ENCODE data around the gene RGS7. TPM values are rescaled to one million over a fixed set of nuclear protein-coding genes. Genes with fewer than 3 reads are reported as not detected.
"Not testable (repeated sequence)": the region's sequence is repeated elsewhere in the genome, so short reads cannot be mapped to it uniquely, and the experiment has no call there.

Gene RGS7
- total RNA-seq, 1 experiment from 2014 or later, result 1.5 TPM

GRCh38 chr1:240973875-240974274, 383.1 kb downstream of the RGS7 start:
- Histone ChIP-seq H3K9ac (ENCODE audit: extremely low read depth, insufficient read length, low read length) (no peak overlapping the region), H3K23ac (ENCODE audit: insufficient read length, low read depth, low read length) (no peak overlapping the region), H3K4me2 (ENCODE audit: insufficient read depth, insufficient read length, low read length) (no peak overlapping the region), H2AFZ (ENCODE audit: low read length) (no peak overlapping the region), H4K5ac (ENCODE audit: insufficient read length, low read depth, low read length) (no peak overlapping the region), H3K23me2 (ENCODE audit: insufficient read length, low read depth, low read length, poor library complexity, severe bottlenecking) (no peaks in the 10 kb centered on the region), H3K4me1 (ENCODE audit: insufficient read depth, low read length) (peaks cover 8% of the 10 kb centered on the region; the same call in 1 of the 2 replicates), H2AK5ac (ENCODE audit: insufficient read length, low read length) (no peak overlapping the region), H3T11ph (ENCODE audit: low read length) (no peak overlapping the region), H3K4ac (ENCODE audit: low read depth, low read length) (no peak overlapping the region), H4K20me1 (ENCODE audit: control insufficient read depth, insufficient read depth, insufficient read length) (no peaks in the 10 kb centered on the region), H2BK5ac (ENCODE audit: insufficient read length, low read length) (no peak overlapping the region), H4K8ac (replicated peaks; ENCODE audit: insufficient read length, low read depth, low read length) (no peak overlapping the region), H3K27me3 (ENCODE audit: insufficient read depth, low read length) (no peaks in the 10 kb centered on the region), H4K91ac (ENCODE audit: insufficient read length, low read depth, low read length) (no peak overlapping the region), H3K27ac (ENCODE audit: insufficient read length, low read depth, low read length) (no peak overlapping the region), H3K56ac (ENCODE audit: insufficient read length, low read depth, low read length) (no peak overlapping the region), H2BK12ac (ENCODE audit: insufficient read length, low read depth, low read length) (no peak overlapping the region), H3K18ac (ENCODE audit: insufficient read length, low read depth, low read length) (no peak overlapping the region), H3K14ac (ENCODE audit: insufficient read depth, low read length) (no peak overlapping the region), H2BK20ac (ENCODE audit: low read depth, low read length, poor library complexity, severe bottlenecking) (no peak overlapping the region), H2BK15ac (ENCODE audit: low read depth, low read length) (no peak overlapping the region), H3K9me3 (ENCODE audit: control insufficient read depth, low read depth, low read length) (no peaks in the 10 kb centered on the region), H3K79me1 (ENCODE audit: insufficient read depth, low read depth, low read length, poor library complexity, severe bottlenecking) (no peaks in the 10 kb centered on the region), H2BK120ac (ENCODE audit: low read depth, low read length, poor library complexity, severe bottlenecking) (no peak overlapping the region), H3K79me2 (ENCODE audit: insufficient read depth, low read length) (no peaks in the 10 kb centered on the region)
- no peaks in the 10 kb centered on the region; a peak in 1 of 5 replicates for H3K9me3 Mint-ChIP-seq
- no peak for DNase-seq
- no peak overlapping the region for H3K4me3 Mint-ChIP-seq
- no CpG with 5 or more reads among the region's 3 CpGs for WGBS (ENCODE audit: extremely low coverage, insufficient read length, low lambda C conversion rate)
- H3K27ac Mint-ChIP-seq, result no peak overlapping the region
- H3K4me1 Mint-ChIP-seq, result peaks cover 18 to 20% of the 10 kb centered on the region in 2 experiments
- no peak for TF ChIP-seq CTCF (conservative IDR thresholded peaks at IDR 0.05)
- H3K27me3 Mint-ChIP-seq (ENCODE audit: low read depth), result no peaks in the 10 kb centered on the region
- H3K36me3 Mint-ChIP-seq (ENCODE audit: insufficient read depth in 1 of 3, low read depth in 3 of 3), result no peaks in the 10 kb centered on the region; a peak in 1 of 7 replicates

DNA sequence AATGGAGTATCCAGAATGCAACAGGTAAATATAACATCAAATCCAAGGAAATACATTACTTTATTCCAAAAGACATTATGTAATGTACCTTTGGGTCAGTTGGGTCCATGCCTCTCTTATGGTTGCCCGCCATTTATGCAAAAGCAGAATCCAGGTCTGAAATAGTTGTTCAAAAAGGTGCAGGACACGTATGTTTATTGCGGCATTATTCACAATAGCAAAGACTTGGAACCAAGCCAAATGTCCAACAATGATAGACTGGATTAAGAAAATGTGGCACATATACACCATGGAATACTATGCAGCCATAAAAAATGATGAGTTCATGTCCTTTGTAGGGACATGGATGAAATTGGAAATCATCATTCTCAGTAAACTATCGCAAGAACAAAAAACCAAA, 384.9 kb downstream of the RGS7 start:
- H3K4me1 ChIP-seq (ENCODE audit: insufficient read depth, low read length); H3K36me3 Mint-ChIP-seq (ENCODE audit: insufficient read depth in 1 of 3, low read depth in 3 of 3); H4K8ac ChIP-seq (replicated peaks; ENCODE audit: insufficient read length, low read depth, low read length); H3K4ac ChIP-seq (ENCODE audit: low read depth, low read length); H3K27ac Mint-ChIP-seq; H3K79me2 ChIP-seq (ENCODE audit: insufficient read depth, low read length); H3K18ac ChIP-seq (ENCODE audit: insufficient read length, low read depth, low read length); H4K5ac ChIP-seq (ENCODE audit: insufficient read length, low read depth, low read length); H2AFZ ChIP-seq (ENCODE audit: low read length); H3K4me2 ChIP-seq (ENCODE audit: insufficient read depth, insufficient read length, low read length); H2AK5ac ChIP-seq (ENCODE audit: insufficient read length, low read length); H3K27me3 ChIP-seq (ENCODE audit: insufficient read depth, low read length); H2BK120ac ChIP-seq (ENCODE audit: low read depth, low read length, poor library complexity, severe bottlenecking); H3K27ac ChIP-seq (ENCODE audit: insufficient read length, low read depth, low read length); H2BK5ac ChIP-seq (ENCODE audit: insufficient read length, low read length); H4K20me1 ChIP-seq (ENCODE audit: control insufficient read depth, insufficient read depth, insufficient read length); H3K23ac ChIP-seq (ENCODE audit: insufficient read length, low read depth, low read length); H3K9me3 ChIP-seq (ENCODE audit: control insufficient read depth, low read depth, low read length); H3K56ac ChIP-seq (ENCODE audit: insufficient read length, low read depth, low read length); H3K27me3 Mint-ChIP-seq (ENCODE audit: low read depth); DNase-seq; H3K23me2 ChIP-seq (ENCODE audit: insufficient read length, low read depth, low read length, poor library complexity, severe bottlenecking); H3T11ph ChIP-seq (ENCODE audit: low read length); H3K9ac ChIP-seq (ENCODE audit: extremely low read depth, insufficient read length, low read length); H2BK15ac ChIP-seq (ENCODE audit: low read depth, low read length); H4K91ac ChIP-seq (ENCODE audit: insufficient read length, low read depth, low read length); H2BK20ac ChIP-seq (ENCODE audit: low read depth, low read length, poor library complexity, severe bottlenecking); H3K14ac ChIP-seq (ENCODE audit: insufficient read depth, low read length); H3K9me3 Mint-ChIP-seq; H3K4me3 Mint-ChIP-seq; H3K79me1 ChIP-seq (ENCODE audit: insufficient read depth, low read depth, low read length, poor library complexity, severe bottlenecking); H2BK12ac ChIP-seq (ENCODE audit: insufficient read length, low read depth, low read length): not testable (repeated sequence)
- whole genome bisulfite sequencing (ENCODE audit: extremely low coverage, insufficient read length, low lambda C conversion rate), result no CpG with 5 or more reads among the region's 4 CpGs
- peaks cover 22 to 28% of the 10 kb centered on the region in 2 experiments for H3K4me1 Mint-ChIP-seq
